Liver (tissue), 3 donors: ENCODE measurements around the gene FSIP1.

Experiments used
- CTCF ChIP-seq: fragments of 150-350 bp; IDR thresholded peaks from 2 replicates; pipeline ENCODE4 v1.5.1; 2017; ENCODE audit warnings: improper control_type of control experiment, low read depth, low read length; ENCODE audit not compliant: missing input control
- GABPA ChIP-seq, 2 donors: IDR thresholded peaks in 1 of 2; conservative IDR thresholded peaks in 1 of 2; 2 replicates each; pipeline ENCODE4 v1.6.1; 2016; ENCODE audit warnings: antibody characterized with exemption in 2 of 2, mild to moderate bottlenecking in 1 of 2, moderate library complexity in 1 of 2
- JUND ChIP-seq, 2 donors: IDR thresholded peaks; 2 replicates each; pipeline ENCODE4 v1.6.1; 2016; ENCODE audit warnings: antibody characterized with exemption in 2 of 2
- RAD21 ChIP-seq, 2 donors: IDR thresholded peaks; 2 replicates each; pipeline ENCODE4 v1.6.1; 2016; ENCODE audit warnings: antibody characterized with exemption in 2 of 2, mild to moderate bottlenecking in 2 of 2
- SP1 ChIP-seq: IDR thresholded peaks from 2 replicates; pipeline ENCODE4 v1.6.1; 2018; ENCODE audit warnings: antibody characterized with exemption, mild to moderate bottlenecking
- donor health status: healthy.
- donor health status: healthy.

- no peak for TF ChIP-seq CTCF
- TF ChIP-seq GABPA (IDR thresholded peaks at IDR 0.05 in 1 of 2, conservative IDR thresholded peaks at IDR 0.05 in 1 of 2), result no peak
- no peak for TF ChIP-seq SP1
- TF ChIP-seq JUND (IDR thresholded peaks at IDR 0.05), result no peak
- no peak for TF ChIP-seq RAD21 (IDR thresholded peaks at IDR 0.05)
Observed at GRCh38 chr15:39704689-39705088, 78.0 kb downstream of the FSIP1 start.
